ENCODE measurements around the gene DCDC2C.

Gene DCDC2C

GRCh38 chr2:3672861-3673678 is 30.3 kb upstream of the DCDC2C start:
- no peak for DNase-seq (ENCODE audit: low read depth)

- no peak for DNase-seq (ENCODE audit: low read depth)
These were observed 29.1 kb upstream of the DCDC2C start for GRCh38 chr2:3674066-3674845.

GRCh38 chr2:3675687-3676086 is 27.7 kb upstream of the DCDC2C start:
- DNase-seq (ENCODE audit: low read depth) = no peak

- DNase-seq (ENCODE audit: low read depth) = no peak
These were observed 25.9 kb upstream of the DCDC2C start for GRCh38 chr2:3677436-3677835.

- no peak for DNase-seq (ENCODE audit: low read depth)
These were observed 25.2 kb upstream of the DCDC2C start for GRCh38 chr2:3678212-3678611.

GRCh38 chr2:3679180-3679579 is 24.2 kb upstream of the DCDC2C start:
- DNase-seq (ENCODE audit: low read depth) = no peak

GRCh38 chr2:3679616-3680393 is 23.6 kb upstream of the DCDC2C start:
- no peak for DNase-seq (ENCODE audit: low read depth)

- DNase-seq (ENCODE audit: low read depth) = no peak
These were observed 22.6 kb upstream of the DCDC2C start for GRCh38 chr2:3680548-3681345.

- no peak for DNase-seq (ENCODE audit: low read depth)
These were observed 21.8 kb upstream of the DCDC2C start for GRCh38 chr2:3681625-3682024.

- no peak for DNase-seq (ENCODE audit: low read depth)
These were observed 20.6 kb upstream of the DCDC2C start for GRCh38 chr2:3682811-3683210.

- DNase-seq (ENCODE audit: low read depth) = no peak
These were observed 19.5 kb upstream of the DCDC2C start for GRCh38 chr2:3683748-3684454.

- no peak for DNase-seq (ENCODE audit: low read depth)
These were observed 13.2 kb upstream of the DCDC2C start for GRCh38 chr2:3689998-3690748.

GRCh38 chr2:3692375-3692774 is 11.0 kb upstream of the DCDC2C start:
- no peak for DNase-seq (ENCODE audit: low read depth)

GRCh38 chr2:3696545-3696944 is 6.8 kb upstream of the DCDC2C start:
- DNase-seq (ENCODE audit: low read depth) = no peak

GRCh38 chr2:3701071-3701470 is 2.3 kb upstream of the DCDC2C start:
- no peak for DNase-seq (ENCODE audit: low read depth)

GRCh38 chr2:3703757-3704355 is 481 bp downstream of the DCDC2C start:
- DNase-seq (ENCODE audit: low read depth) = no peak

GRCh38 chr2:3704692-3705091 is 1.3 kb downstream of the DCDC2C start:
- no peak for DNase-seq (ENCODE audit: low read depth)

- no peak for DNase-seq (ENCODE audit: low read depth)
These were observed 2.4 kb downstream of the DCDC2C start for GRCh38 chr2:3705782-3706181.

GRCh38 chr2:3706892-3707291 is 3.5 kb downstream of the DCDC2C start:
- no peak for DNase-seq (ENCODE audit: low read depth)

- no peak for DNase-seq (ENCODE audit: low read depth)
These were observed 5.2 kb downstream of the DCDC2C start for GRCh38 chr2:3708576-3708975.

All from stimulated activated CD8-positive, alpha-beta memory T cell treated with anti-CD3 and anti-CD28 coated beads, Interleukin-12 subunit alpha, Interleukin-12 subunit beta, amount 100 ng/mL, for 1 hour (primary cell).